Measurements from ENCODE around the gene LRRC7.

GRCh38 chr1:69777423-69777822, 209.7 kb downstream of the LRRC7 start:
- TF ChIP-seq EP300 (IDR thresholded peaks at IDR 0.05; ENCODE audit: low read depth in 2 of 2, low read length in 2 of 2): no peak
- TF ChIP-seq EP300 (CRISPR knock-in tag; IDR thresholded peaks at IDR 0.05; ENCODE audit: borderline replicate concordance): no peak
- no peak for TF ChIP-seq ZBTB20 (CRISPR knock-in tag; IDR thresholded peaks at IDR 0.05; ENCODE audit: borderline replicate concordance, low read depth)
- no peak for TF ChIP-seq FOXO1 (CRISPR knock-in tag; IDR thresholded peaks at IDR 0.05)
- TF ChIP-seq SIX1 (CRISPR knock-in tag; IDR thresholded peaks at IDR 0.05; ENCODE audit: borderline replicate concordance): no peak
- TF ChIP-seq REST (IDR thresholded peaks at IDR 0.05; ENCODE audit: borderline replicate concordance in 1 of 2, low read depth in 1 of 2, low read length in 2 of 2): no peak

All from HepG2 (cell line).